Epithelial cell of esophagus (primary cell): ENCODE data around the gene PAK2.

Source experiments
- DNase-seq: peaks from one replicate; pipeline ENCODE4 v3.0.0; 2010; ENCODE audit warnings: low read depth
- H3K4me3 ChIP-seq: 2 replicates; pipeline ENCODE4 v1.5.1; 2011; ENCODE audit warnings: mild to moderate bottlenecking, low read length, control low read depth
- TF ChIP-seq, protein P1 (sequence below): IDR thresholded peaks from 2 replicates; pipeline ENCODE4 v1.5.1; 2011; ENCODE audit warnings: low read depth, mild to moderate bottlenecking, low read length, control low read depth, inconsistent platforms; ENCODE audit not compliant: insufficient read depth; ENCODE audit errors: missing control alignments

PAK2 gene

DNA sequence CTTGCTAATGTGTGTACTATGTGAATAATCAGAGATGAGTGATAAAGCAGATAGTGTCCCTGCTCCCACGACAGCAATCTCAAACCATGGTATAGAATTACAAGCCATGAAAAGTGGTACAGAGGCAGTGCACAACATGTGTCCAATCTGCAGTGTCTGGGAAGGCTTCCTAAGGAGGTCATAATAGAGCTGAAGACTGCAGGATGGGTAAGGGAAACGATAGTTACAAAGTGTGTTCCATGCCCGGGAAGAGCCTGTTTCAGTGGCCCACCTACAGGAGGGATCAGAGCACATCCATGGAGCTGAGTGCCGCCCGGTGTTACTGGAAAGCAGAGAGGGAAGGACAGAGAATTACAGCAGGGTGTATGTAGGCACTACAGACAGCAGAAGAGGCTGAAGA, 48.9 kb downstream of the PAK2 start:
- no peak overlapping the region for H3K4me3 ChIP-seq
- TF ChIP-seq, protein P1, sequence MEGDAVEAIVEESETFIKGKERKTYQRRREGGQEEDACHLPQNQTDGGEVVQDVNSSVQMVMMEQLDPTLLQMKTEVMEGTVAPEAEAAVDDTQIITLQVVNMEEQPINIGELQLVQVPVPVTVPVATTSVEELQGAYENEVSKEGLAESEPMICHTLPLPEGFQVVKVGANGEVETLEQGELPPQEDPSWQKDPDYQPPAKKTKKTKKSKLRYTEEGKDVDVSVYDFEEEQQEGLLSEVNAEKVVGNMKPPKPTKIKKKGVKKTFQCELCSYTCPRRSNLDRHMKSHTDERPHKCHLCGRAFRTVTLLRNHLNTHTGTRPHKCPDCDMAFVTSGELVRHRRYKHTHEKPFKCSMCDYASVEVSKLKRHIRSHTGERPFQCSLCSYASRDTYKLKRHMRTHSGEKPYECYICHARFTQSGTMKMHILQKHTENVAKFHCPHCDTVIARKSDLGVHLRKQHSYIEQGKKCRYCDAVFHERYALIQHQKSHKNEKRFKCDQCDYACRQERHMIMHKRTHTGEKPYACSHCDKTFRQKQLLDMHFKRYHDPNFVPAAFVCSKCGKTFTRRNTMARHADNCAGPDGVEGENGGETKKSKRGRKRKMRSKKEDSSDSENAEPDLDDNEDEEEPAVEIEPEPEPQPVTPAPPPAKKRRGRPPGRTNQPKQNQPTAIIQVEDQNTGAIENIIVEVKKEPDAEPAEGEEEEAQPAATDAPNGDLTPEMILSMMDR: no peak
- DNase-seq: no peak

DNA sequence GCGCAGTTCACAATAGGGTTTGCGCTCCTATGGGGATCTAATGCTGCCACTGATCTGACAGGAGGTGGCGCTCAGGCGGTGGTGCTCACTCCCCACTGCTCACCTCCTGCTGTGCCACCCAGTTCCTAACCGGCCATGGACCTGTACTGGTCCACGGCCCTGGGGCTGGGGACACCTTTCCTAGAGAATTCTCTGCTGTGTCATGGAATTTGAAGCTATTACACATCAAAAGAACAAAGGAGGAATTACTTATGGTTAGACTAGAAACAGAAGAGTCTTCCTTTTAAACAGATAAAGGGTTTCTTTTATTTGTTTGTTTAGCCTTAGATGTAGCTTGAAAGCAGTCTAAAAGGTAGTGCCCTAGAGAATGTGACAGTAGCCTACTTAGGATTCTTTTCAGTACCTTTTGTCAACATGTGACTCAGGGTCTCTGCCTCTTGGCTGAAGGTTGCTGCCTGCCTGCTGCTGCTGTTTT, 50.3 kb downstream of the PAK2 start:
- TF ChIP-seq, protein P1: no peak
- peak; percentile 26 for DNase-seq
- H3K4me3 ChIP-seq: no peak overlapping the region

GRCh38 chr3:196790636-196791035, 51.0 kb downstream of the PAK2 start:
- no peak overlapping the region for H3K4me3 ChIP-seq
- TF ChIP-seq, protein P1: no peak
- no peak for DNase-seq

- TF ChIP-seq, protein P1: no peak
- no peak overlapping the region for H3K4me3 ChIP-seq
- peak; percentile 55 for DNase-seq
These were observed 53.1 kb downstream of the PAK2 start for GRCh38 chr3:196792771-196793170.

DNA sequence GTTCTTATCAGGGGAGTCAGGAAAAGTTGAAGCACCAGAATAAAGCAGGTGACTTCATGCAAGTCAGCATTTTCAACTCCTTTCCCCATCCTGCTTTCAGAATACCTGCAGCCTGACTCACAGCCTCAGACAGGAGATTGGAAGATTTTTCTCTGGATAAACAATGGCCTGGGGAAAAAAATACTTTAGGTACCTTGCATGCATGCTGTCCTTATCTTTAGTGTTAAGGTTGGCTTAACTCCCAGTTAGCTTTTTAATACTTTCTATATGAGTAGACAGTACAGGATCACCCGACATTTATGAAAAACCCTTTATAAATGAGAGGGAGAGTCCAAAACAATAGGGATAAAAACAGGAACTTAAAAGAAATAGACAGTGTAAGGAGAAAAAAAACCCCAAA, 53.6 kb downstream of the PAK2 start:
- DNase-seq: peak; percentile 94
- TF ChIP-seq, protein P1: no peak
- no peak overlapping the region for H3K4me3 ChIP-seq

GRCh38 chr3:196794467-196794866, 54.8 kb downstream of the PAK2 start:
- H3K4me3 ChIP-seq: no peak overlapping the region
- TF ChIP-seq, protein P1: no peak
- no peak for DNase-seq

DNA sequence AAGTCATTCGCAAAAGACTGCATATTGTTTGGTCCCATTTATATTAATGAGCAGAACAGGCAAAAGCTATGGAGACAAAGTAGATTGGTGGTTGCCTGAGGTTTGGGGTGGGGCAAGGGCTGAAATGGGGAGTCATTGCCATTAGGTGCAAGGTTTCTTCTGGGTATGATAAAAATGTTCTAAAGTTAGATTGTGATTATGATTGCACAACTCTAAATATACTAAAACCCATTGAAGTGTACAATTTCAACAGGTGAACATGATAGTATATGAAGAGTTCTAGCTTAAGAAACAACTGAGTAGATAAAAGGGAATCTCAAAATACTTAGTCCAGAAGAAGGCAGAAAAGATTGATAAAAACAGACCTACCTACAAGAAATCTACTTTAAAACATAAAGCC, 56.7 kb downstream of the PAK2 start:
- H3K4me3 ChIP-seq: no peak overlapping the region
- TF ChIP-seq, protein P1: no peak
- no peak for DNase-seq
